GM12891 (cell line): ENCODE measurements around the gene NINL.
"Not testable (repeated sequence)": the region's sequence is repeated elsewhere in the genome, so short reads cannot be mapped to it uniquely, and the experiment has no call there.

Source experiments
- POLR2A ChIP-seq: IDR thresholded peaks from 2 replicates; pipeline ENCODE4 v1.6.1; 2011; ENCODE audit warnings: low read depth, low read length, control low read depth
- POLR2AphosphoS5 ChIP-seq: IDR thresholded peaks from 2 replicates; pipeline ENCODE4 v1.6.1; 2011; ENCODE audit warnings: low read depth, low read length, control low read depth
- POU2F2 ChIP-seq: IDR thresholded peaks from 2 replicates; pipeline ENCODE4 v1.6.1; 2011; ENCODE audit warnings: low read depth, mild to moderate bottlenecking, control low read depth, low read length, moderate library complexity
- SPI1 ChIP-seq: IDR thresholded peaks from 2 replicates; pipeline ENCODE4 v1.6.1; 2011; ENCODE audit warnings: low read depth, low read length, control low read depth

GRCh38 chr20:25473297-25473696, 112.0 kb downstream of the NINL start:
- TF ChIP-seq POLR2A, POU2F2, POLR2AphosphoS5, SPI1: not testable (repeated sequence)
